Subcutaneous abdominal adipose tissue (tissue), 5 donors: ENCODE results near the gene RAB9A.
A peak's percentile ranks its signal among the peaks of the same experiment; 100 is the strongest.

Experiments used
- H3K27ac ChIP-seq: one replicate; pipeline ENCODE4 v1.7.0; 2013; ENCODE audit warnings: low read depth, mild to moderate bottlenecking, inconsistent platforms, low read length, moderate library complexity
- H3K27me3 ChIP-seq, 5 donors: one replicate each; pipeline ENCODE4 v1.7.0; 2013; ENCODE audit warnings: low read length in 5 of 5, inconsistent platforms in 1 of 5; ENCODE audit not compliant: control insufficient read depth in 5 of 5, insufficient read depth in 4 of 5
- H3K36me3 ChIP-seq, 5 donors: one replicate each; pipeline ENCODE4 v1.7.0; 2013; ENCODE audit warnings: low read length in 5 of 5; ENCODE audit not compliant: control insufficient read depth in 5 of 5, insufficient read depth in 5 of 5
- H3K4me1 ChIP-seq, 5 donors: one replicate each; pipeline ENCODE4 v1.7.0; 2013; ENCODE audit warnings: low read length in 5 of 5, mild to moderate bottlenecking in 3 of 5, moderate library complexity in 1 of 5; ENCODE audit not compliant: control insufficient read depth in 5 of 5, insufficient read depth in 5 of 5
- H3K4me3 ChIP-seq, 5 donors: one replicate each; pipeline ENCODE4 v1.7.0; 2013; ENCODE audit warnings: low read length in 5 of 5, low read depth in 1 of 5
- H3K9ac ChIP-seq, 5 donors: one replicate each; pipeline ENCODE4 v1.7.0; 2013; ENCODE audit warnings: low read length in 5 of 5, mild to moderate bottlenecking in 4 of 5, moderate library complexity in 3 of 5
- H3K9me3 ChIP-seq, 5 donors: one replicate each; pipeline ENCODE4 v1.7.0; 2013; ENCODE audit warnings: low read length in 5 of 5; ENCODE audit not compliant: control insufficient read depth in 5 of 5
- donor health status: healthy.
- donor health status: healthy.
- donor health status: healthy.
- donor health status: healthy.
- donor health status: healthy.

RAB9A gene

GRCh38 chrX:13652287-13652793 lies 36.6 kb upstream of the RAB9A start:
- H3K4me3 ChIP-seq = peak overlapping the region; percentile 70 to 87 (median 77)
- H3K9me3 ChIP-seq = peaks cover 0 to 2% (median 0%) of the 10 kb centered on the region in 5 donors
- H3K9ac ChIP-seq = peak overlapping the region; percentile 23 to 94 (median 53)
- peak overlapping the region; percentile 96 for H3K27ac ChIP-seq
- H3K4me1 ChIP-seq = peaks cover 12 to 25% (median 17%) of the 10 kb centered on the region in 5 donors
- peaks cover 0 to 6% (median 4%) of the 10 kb centered on the region in 5 donors for H3K27me3 ChIP-seq
- H3K36me3 ChIP-seq = peaks cover 0 to 4% (median 0%) of the 10 kb centered on the region in 5 donors

- peaks cover 0 to 6% (median 4%) of the 10 kb centered on the region in 5 donors for H3K27me3 ChIP-seq
- peaks cover 0 to 2% (median 0%) of the 10 kb centered on the region in 5 donors for H3K9me3 ChIP-seq
- peaks cover 0 to 4% (median 0%) of the 10 kb centered on the region in 5 donors for H3K36me3 ChIP-seq
- H3K9ac ChIP-seq = peak within 1 kb of the TSS; percentile 71 to 94 (median 80)
- H3K27ac ChIP-seq = peak within 1 kb of the TSS; percentile 96
- peak within 1 kb of the TSS; percentile 70 to 87 (median 82) for H3K4me3 ChIP-seq
- H3K4me1 ChIP-seq = peaks cover 12 to 24% (median 17%) of the 10 kb centered on the region in 5 donors
Observed at GRCh38 chrX:13652850-13653693, 35.9 kb upstream of the RAB9A start, which contains the start of gene TCEANC. TSS of gene TCEANC (plus strand) at chrX:13653141. CDS start at chrX:13662509, 9,368 bp downstream.

GRCh38 chrX:13654116-13654515 lies 34.8 kb upstream of the RAB9A start:
- H3K4me3 ChIP-seq = peak overlapping the region in 2 of 5 donors; percentile 87
- H3K27ac ChIP-seq = peak overlapping the region; percentile 96
- peak overlapping the region in 2 of 5 donors; percentile 76 to 80 for H3K9ac ChIP-seq

GRCh38 chrX:13655674-13656073 lies 33.3 kb upstream of the RAB9A start:
- H3K27me3 ChIP-seq = peaks cover 0 to 4% (median 0%) of the 10 kb centered on the region in 5 donors
- no peak overlapping the region for H3K9ac ChIP-seq
- H3K36me3 ChIP-seq = peaks cover 0 to 6% (median 3%) of the 10 kb centered on the region in 5 donors
- peaks cover 0 to 2% (median 0%) of the 10 kb centered on the region in 5 donors for H3K9me3 ChIP-seq
- H3K4me3 ChIP-seq = no peak overlapping the region
- H3K4me1 ChIP-seq = peaks cover 12 to 24% (median 20%) of the 10 kb centered on the region in 5 donors
- peak overlapping the region; percentile 38 for H3K27ac ChIP-seq

More at GRCh38 chrX:13654116-13654515, 34.8 kb upstream of the RAB9A start:
- H3K9me3 ChIP-seq = peaks cover 0 to 2% (median 0%) of the 10 kb centered on the region in 5 donors
- H3K27me3 ChIP-seq = peaks cover 0 to 4% (median 1%) of the 10 kb centered on the region in 5 donors
- H3K36me3 ChIP-seq = peaks cover 0 to 4% (median 0%) of the 10 kb centered on the region in 5 donors
- H3K4me1 ChIP-seq = peaks cover 12 to 24% (median 20%) of the 10 kb centered on the region in 5 donors

GRCh38 chrX:13658602-13659001 lies 30.3 kb upstream of the RAB9A start:
- Histone ChIP-seq H3K4me3 (no peak overlapping the region), H3K9ac (no peak overlapping the region), H3K27me3 (peaks cover 0 to 4% (median 0%) of the 10 kb centered on the region in 5 donors), H3K9me3 (no peaks in the 10 kb centered on the region), H3K27ac (peak overlapping the region; percentile 51), H3K36me3 (peaks cover 0 to 4% (median 3%) of the 10 kb centered on the region in 5 donors), H3K4me1 (peaks cover 2 to 22% (median 8%) of the 10 kb centered on the region in 5 donors)

GRCh38 chrX:13659063-13659462 lies 29.9 kb upstream of the RAB9A start:
- Histone ChIP-seq H3K4me3 (no peak overlapping the region), H3K27ac (peak overlapping the region; percentile 51), H3K9me3 (no peaks in the 10 kb centered on the region), H3K4me1 (peaks cover 0 to 19% (median 5%) of the 10 kb centered on the region in 5 donors), H3K36me3 (peaks cover 0 to 4% (median 3%) of the 10 kb centered on the region in 5 donors), H3K9ac (no peak overlapping the region), H3K27me3 (peaks cover 0 to 4% (median 0%) of the 10 kb centered on the region in 5 donors)

GRCh38 chrX:13661735-13662288 lies 27.1 kb upstream of the RAB9A start:
- Histone ChIP-seq H3K9ac (no peak overlapping the region), H3K27ac (peak overlapping the region; percentile 48), H3K36me3 (peaks cover 0 to 3% (median 3%) of the 10 kb centered on the region in 5 donors), H3K27me3 (peaks cover 0 to 4% (median 0%) of the 10 kb centered on the region in 5 donors), H3K4me1 (peaks cover 0 to 15% (median 7%) of the 10 kb centered on the region in 5 donors), H3K4me3 (peak overlapping the region in 4 of 5 donors; percentile 6 to 56 (median 20)), H3K9me3 (no peaks in the 10 kb centered on the region)

GRCh38 chrX:13662355-13662791 lies 26.6 kb upstream of the RAB9A start:
- H3K36me3 ChIP-seq = peaks cover 0 to 3% (median 3%) of the 10 kb centered on the region in 5 donors
- peak overlapping the region in 4 of 5 donors; percentile 6 to 56 (median 20) for H3K4me3 ChIP-seq
- peaks cover 0 to 4% (median 0%) of the 10 kb centered on the region in 5 donors for H3K27me3 ChIP-seq
- peaks cover 0 to 15% (median 7%) of the 10 kb centered on the region in 5 donors for H3K4me1 ChIP-seq
- H3K9ac ChIP-seq = no peak overlapping the region
- H3K9me3 ChIP-seq = no peaks in the 10 kb centered on the region
- peak overlapping the region; percentile 48 for H3K27ac ChIP-seq

- H3K4me3 ChIP-seq = no peak overlapping the region
- peaks cover 0 to 12% (median 7%) of the 10 kb centered on the region in 5 donors for H3K4me1 ChIP-seq
- peaks cover 0 to 4% (median 3%) of the 10 kb centered on the region in 5 donors for H3K27me3 ChIP-seq
- H3K9me3 ChIP-seq = no peaks in the 10 kb centered on the region
- peaks cover 0 to 3% (median 3%) of the 10 kb centered on the region in 5 donors for H3K36me3 ChIP-seq
- H3K9ac ChIP-seq = no peak overlapping the region
- H3K27ac ChIP-seq = peak overlapping the region; percentile 7
Observed at GRCh38 chrX:13664020-13664419, 24.9 kb upstream of the RAB9A start.
